Stimulated activated effector memory CD8-positive, alpha-beta T cell treated with anti-CD3 and anti-CD28 coated beads, Interleukin-12 subunit alpha, Interleukin-12 subunit beta, amount 100 ng/mL, for 72 hours (primary cell): ENCODE data around the gene AFAP1.
A peak's percentile ranks its signal among the peaks of the same experiment; 100 is the strongest.

ENCODE experiments used
- ATAC-seq: fragments of 150-1000 bp; cut with Tn5 transposase; 2 replicates; pipeline ENCODE4 v1.10.0; 2021
- DNase-seq, 2 donors: peaks; one replicate each; pipeline ENCODE4 v3.0.0; 2021 to 2022; ENCODE audit warnings: low spot score in 2 of 2
- H3K27ac Mint-ChIP-seq: one replicate; pipeline ENCODE4 v1.8.0; 2022; ENCODE audit warnings: mild to moderate bottlenecking, mixed read lengths
- H3K36me3 Mint-ChIP-seq: one replicate; pipeline ENCODE4 v1.8.0; 2022; ENCODE audit warnings: mild to moderate bottlenecking, mixed read lengths
- H3K4me1 Mint-ChIP-seq: one replicate; pipeline ENCODE4 v1.8.0; 2022; ENCODE audit warnings: mixed read lengths
- H3K4me3 Mint-ChIP-seq: one replicate; pipeline ENCODE4 v1.8.0; 2022; ENCODE audit warnings: mild to moderate bottlenecking, mixed read lengths
- H3K9me3 Mint-ChIP-seq: one replicate; pipeline ENCODE4 v1.8.0; 2022; ENCODE audit warnings: mixed read lengths

AFAP1 gene

DNA sequence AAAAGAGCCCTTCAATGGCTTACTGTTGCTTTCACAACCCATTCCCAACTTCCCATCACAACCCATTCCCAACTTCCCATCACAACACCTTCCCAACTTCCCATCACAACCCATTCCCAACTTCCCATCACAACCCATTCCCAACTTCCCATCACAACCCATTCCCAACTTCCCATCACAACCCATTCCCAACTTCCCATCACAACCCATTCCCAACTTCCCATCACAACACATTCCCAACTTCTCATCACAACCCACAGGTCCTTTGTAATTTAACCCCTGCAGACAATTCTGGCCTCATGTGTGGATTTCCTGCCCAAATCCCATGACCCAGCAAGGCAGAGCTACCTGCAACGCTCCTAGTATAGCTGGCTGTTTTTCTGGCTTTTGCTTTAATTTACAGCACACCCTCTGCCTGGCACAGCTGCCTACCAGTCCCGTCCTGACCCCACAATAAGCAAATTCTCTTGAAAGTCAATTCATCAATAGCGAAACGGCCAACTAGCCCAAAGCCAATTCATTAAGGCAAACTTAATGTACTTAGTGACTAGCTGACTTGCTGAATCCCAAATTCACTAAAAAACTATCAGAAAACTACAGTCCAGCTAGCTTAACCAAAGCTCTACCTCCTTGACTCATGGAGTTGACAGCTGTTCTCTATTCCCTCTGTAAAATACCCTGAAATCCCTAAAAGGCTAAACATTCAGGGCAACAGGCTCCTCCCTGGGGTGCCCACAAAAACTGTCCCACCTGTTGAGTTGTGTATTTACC lies 75.6 kb downstream of the AFAP1 start:
- DNase-seq (peak in 1 of 2 donors; percentile 61), ATAC-seq (peak; percentile 80)
- Mint-ChIP-seq H3K4me3 (peak overlapping the region; percentile 47), H3K27ac (peak overlapping the region; percentile 99), H3K4me1 (peaks cover 37% of the 10 kb centered on the region), H3K36me3 (peaks cover 49% of the 10 kb centered on the region), H3K9me3 (peaks cover 6% of the 10 kb centered on the region)

DNA sequence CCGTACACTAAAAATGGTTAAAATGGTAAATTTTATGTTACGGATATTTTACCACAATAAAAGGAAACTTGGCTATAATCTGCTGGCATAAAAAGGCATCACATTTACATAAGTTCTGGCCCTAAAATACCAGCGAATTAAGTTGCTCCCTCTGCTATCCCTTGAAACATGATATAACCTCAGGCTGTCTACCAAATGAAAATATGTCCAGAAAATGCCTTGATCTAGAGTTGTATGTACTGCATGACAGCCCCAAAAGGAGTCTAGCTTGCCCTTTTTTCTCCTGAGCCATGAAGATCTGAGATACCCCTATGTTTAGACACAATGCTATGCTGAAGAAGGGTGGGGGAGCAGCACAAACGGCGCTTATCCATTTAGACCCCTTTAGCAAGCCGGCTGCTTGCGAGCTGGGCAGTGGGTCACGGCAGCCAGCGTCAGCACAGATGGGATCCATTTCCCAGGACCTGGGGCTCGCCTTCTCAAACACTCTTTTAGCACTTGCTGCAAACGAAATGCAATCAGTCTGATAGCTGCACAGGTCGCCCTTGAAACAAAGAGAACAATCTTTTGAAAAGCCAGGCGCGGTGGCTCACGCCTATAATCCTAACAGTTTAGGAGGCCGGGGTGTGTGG lies 77.0 kb downstream of the AFAP1 start:
- no peak for DNase-seq

DNA sequence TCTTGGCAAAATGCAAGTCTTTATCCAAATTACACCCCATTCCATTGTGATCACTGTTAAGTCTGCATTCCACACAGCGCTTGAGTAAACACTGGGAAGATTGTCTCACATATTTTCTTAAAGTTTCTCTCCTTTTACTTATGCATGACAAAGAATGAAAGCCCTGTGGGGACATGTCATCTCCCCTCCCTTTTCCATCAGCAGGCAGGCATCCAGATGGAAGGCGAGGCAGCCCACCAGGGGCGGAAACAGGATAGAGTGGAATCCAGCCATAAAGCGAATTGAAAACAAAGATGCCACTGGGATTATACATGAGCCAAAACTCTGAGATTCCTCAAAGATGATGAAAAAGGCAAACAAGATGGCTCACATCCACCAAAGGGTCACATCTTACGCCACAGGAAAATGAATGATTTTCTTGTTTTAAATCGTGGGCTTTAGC lies 78.2 kb downstream of the AFAP1 start:
- H3K36me3 Mint-ChIP-seq = peaks cover 39% of the 10 kb centered on the region
- peaks cover 6% of the 10 kb centered on the region for H3K9me3 Mint-ChIP-seq
- no peak for DNase-seq
- no peak for ATAC-seq
- no peak overlapping the region for H3K27ac Mint-ChIP-seq
- H3K4me1 Mint-ChIP-seq = peaks cover 35% of the 10 kb centered on the region
- no peak overlapping the region for H3K4me3 Mint-ChIP-seq

More for the DNA sequence above, 77.0 kb downstream of the AFAP1 start:
- Mint-ChIP-seq H3K9me3 (peaks cover 6% of the 10 kb centered on the region), H3K4me3 (no peak overlapping the region), H3K4me1 (peaks cover 35% of the 10 kb centered on the region), H3K36me3 (peaks cover 45% of the 10 kb centered on the region), H3K27ac (peak overlapping the region; percentile 99)
- ATAC-seq = no peak

DNA sequence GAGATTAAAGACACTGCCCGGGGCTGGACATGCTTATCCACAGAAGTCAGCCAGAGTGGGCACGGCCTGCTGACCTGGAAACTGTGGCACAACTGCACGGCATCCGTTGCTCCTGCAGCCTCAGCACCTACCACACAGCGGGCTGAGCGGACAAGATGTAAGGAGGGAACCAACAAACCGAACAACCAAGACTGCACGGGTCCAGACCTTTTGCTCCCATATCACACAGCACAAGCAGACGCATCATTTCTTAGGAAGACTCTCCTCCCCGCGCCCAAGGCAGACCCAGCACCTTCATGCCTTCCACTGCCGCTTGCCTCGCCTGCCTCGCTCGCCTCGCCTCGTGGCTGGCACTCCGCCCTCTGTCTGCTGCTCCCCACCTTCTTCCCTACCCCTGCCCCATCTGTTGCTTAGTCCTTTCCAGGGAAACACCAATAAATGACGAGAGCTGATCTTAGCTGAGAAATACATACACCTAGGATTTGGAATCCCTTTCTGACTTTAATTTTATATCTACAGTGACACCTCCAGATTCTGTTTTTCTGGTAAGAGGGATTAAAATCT lies 79.0 kb downstream of the AFAP1 start:
- peaks cover 6% of the 10 kb centered on the region for H3K9me3 Mint-ChIP-seq
- DNase-seq (no peak), ATAC-seq (no peak)
- no peak overlapping the region for H3K27ac Mint-ChIP-seq
- no peak overlapping the region for H3K4me3 Mint-ChIP-seq
- H3K36me3 Mint-ChIP-seq = peaks cover 40% of the 10 kb centered on the region
- H3K4me1 Mint-ChIP-seq = peaks cover 42% of the 10 kb centered on the region

DNA sequence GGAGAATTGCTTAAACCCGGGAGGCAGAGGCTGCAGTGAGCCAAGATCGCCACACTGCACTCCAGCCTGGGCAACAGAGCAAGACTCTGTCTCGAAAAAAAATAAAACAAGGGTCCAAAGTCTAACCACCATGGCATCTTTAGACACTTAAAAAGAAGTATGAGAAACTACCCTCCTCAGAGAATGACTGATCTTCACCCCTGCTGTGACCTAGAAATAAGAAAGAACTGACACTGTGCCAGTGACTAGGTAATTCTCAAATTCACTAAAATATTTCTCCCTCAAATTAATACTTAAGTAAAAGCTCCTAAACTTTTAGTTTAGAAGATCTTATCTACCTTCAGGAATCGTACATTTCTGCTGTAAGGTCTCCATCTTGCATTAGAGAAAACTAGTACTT lies 80.3 kb downstream of the AFAP1 start:
- no peak overlapping the region for H3K27ac Mint-ChIP-seq
- peaks cover 36% of the 10 kb centered on the region for H3K36me3 Mint-ChIP-seq
- ATAC-seq = no peak
- DNase-seq = no peak
- peaks cover 6% of the 10 kb centered on the region for H3K9me3 Mint-ChIP-seq
- H3K4me1 Mint-ChIP-seq = peaks cover 54% of the 10 kb centered on the region
- no peak overlapping the region for H3K4me3 Mint-ChIP-seq

DNA sequence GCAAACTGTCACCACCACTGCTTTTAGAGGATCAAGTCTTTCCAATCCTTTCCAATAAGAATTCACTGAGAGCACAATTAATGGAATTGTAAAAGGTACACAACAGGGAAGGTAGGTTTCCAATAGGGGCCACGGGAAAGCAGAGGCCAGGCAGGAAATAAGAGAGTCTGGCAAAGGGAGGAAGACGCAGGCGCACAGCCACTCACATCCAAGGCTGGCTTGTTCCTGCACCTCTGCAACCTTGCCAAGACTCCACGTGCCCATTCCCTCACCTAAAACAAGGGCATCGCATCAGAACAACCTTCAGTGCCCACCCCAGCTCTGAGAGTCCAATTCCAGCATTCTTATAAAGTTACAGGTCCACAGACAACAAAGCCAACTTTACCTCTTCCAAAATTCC lies 81.2 kb downstream of the AFAP1 start:
- Mint-ChIP-seq H3K4me3 (no peak overlapping the region), H3K36me3 (peaks cover 36% of the 10 kb centered on the region), H3K4me1 (peaks cover 54% of the 10 kb centered on the region), H3K27ac (no peak overlapping the region), H3K9me3 (no peaks in the 10 kb centered on the region)
- DNase-seq = no peak
- no peak for ATAC-seq

DNA sequence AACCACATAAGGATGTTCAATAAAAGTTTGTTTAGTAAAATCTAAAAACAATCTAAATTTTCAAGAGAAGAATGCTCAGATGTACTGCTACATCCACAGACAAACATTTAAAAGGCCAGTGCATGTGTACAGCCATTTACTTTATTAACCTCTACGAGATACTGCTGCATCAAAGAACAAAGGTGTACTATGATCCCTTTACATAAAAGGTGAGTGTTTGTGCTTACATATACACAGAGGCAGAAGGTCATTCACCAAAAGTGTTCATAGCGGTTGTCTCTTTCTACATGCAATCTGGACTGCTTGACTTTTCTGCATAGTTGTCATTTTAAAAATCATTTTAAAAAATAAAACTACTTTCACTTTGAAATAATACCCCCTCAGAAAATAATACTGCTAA lies 81.7 kb downstream of the AFAP1 start:
- no peak overlapping the region for H3K4me3 Mint-ChIP-seq
- peaks cover 34% of the 10 kb centered on the region for H3K36me3 Mint-ChIP-seq
- no peak for DNase-seq
- no peak overlapping the region for H3K27ac Mint-ChIP-seq
- no peaks in the 10 kb centered on the region for H3K9me3 Mint-ChIP-seq
- H3K4me1 Mint-ChIP-seq = peaks cover 57% of the 10 kb centered on the region
- ATAC-seq = no peak

DNA sequence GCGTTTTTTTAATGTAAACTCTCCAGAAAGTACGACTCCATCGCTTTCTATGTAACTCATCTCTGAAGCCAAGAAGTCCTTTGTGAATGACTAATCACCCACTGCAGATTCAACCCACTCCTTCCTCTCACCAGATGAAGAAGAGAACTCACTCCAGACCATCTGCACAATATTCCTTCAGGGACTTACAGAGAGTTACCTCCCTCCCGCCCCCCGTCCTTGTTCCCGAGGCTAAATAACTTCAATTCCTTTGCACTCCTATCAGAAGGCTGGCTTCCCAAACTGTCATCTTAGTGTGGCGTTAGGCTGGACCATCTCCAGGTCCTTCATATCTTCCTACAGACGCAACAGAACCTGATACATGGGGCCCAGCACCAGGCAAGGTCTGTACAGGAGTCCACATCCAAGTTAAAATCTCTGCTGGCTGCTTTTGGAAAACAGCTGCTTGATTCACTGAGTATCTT lies 82.4 kb downstream of the AFAP1 start:
- DNase-seq = no peak
- Mint-ChIP-seq H3K4me1 (peaks cover 64% of the 10 kb centered on the region), H3K27ac (peak overlapping the region; percentile 12), H3K4me3 (peak overlapping the region; percentile 48), H3K36me3 (peaks cover 32% of the 10 kb centered on the region), H3K9me3 (no peaks in the 10 kb centered on the region)
- peak; percentile 82 for ATAC-seq

DNA sequence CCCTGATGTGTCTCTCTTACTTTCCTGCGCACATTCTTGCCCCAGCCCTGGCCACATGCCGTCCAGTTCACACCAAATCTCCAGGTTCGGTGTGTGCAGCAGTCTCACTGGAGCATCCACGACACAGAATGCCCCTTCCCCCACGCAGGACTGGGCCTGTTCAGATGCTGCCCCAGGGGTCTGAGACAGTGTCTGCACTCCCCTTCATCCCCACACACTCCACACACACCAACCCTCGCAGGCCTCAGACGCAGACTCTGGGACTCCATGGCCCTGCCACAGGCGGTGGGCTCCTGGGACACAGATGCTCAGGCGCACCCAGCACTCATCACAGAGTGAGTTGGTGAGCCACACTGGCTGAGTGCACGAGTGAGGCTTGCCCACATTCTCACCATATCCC lies 83.9 kb downstream of the AFAP1 start:
- H3K36me3 Mint-ChIP-seq = peaks cover 36% of the 10 kb centered on the region
- ATAC-seq = no peak
- H3K4me3 Mint-ChIP-seq = peak overlapping the region; percentile 45
- H3K4me1 Mint-ChIP-seq = peaks cover 69% of the 10 kb centered on the region
- no peak for DNase-seq
- peak overlapping the region; percentile 71 for H3K27ac Mint-ChIP-seq
- no peaks in the 10 kb centered on the region for H3K9me3 Mint-ChIP-seq

DNA sequence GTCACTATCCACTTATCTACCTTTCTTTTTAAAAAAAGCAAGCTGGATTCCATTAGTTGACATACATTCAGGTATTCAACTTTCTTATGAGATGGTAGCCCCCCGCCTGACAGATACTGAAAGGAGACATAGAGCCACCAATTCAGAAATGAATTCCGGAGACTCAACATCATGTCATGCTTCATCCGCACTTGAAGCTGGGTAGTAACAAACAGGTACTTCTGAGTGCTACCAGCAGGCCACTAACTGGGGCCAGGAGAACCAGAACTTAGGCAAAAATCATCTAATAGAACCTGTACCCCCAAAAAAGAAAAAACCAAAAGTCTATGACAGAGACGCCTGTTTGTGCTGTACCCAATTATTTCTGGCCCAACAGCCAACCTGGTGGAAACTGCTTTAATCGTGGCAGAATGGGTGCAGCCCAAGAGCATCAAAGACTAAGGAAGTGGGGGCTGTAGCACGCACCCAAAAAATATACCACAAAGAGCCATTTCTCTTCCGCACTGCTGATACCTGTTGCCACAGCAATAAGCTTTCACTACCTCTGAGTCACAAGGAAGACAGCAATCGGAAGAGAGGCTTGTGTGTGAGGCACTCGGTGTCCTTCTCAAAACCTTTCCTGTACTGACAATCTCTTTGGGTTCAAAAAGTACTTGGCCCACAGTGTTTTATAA lies 84.8 kb downstream of the AFAP1 start:
- DNase-seq = peak; percentile 18 to 67
- peak; percentile 95 for ATAC-seq
- Mint-ChIP-seq H3K4me3 (peak overlapping the region; percentile 45), H3K27ac (peak overlapping the region; percentile 71), H3K4me1 (peaks cover 75% of the 10 kb centered on the region), H3K36me3 (peaks cover 39% of the 10 kb centered on the region), H3K9me3 (no peaks in the 10 kb centered on the region)

DNA sequence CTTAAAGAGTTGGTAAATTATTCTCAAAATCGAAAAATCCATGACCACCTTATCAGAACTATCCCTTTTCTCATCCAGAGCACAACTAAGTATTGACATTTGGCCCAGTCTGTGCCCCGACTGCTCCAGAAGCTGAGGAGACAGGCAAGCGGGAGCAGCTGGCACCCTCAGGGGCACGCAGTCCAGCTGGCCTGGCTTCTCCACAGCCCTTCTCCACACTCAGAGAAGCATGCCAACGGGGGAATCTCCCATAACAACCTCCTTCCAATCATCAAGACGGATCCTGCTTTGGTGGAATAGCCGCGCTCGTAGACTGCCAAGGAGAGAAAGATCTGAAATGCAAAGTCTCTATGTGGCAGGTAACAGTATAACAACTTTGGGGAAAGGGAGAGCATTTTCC lies 85.4 kb downstream of the AFAP1 start:
- no peaks in the 10 kb centered on the region for H3K9me3 Mint-ChIP-seq
- no peak overlapping the region for H3K4me3 Mint-ChIP-seq
- peaks cover 75% of the 10 kb centered on the region for H3K4me1 Mint-ChIP-seq
- H3K27ac Mint-ChIP-seq = peak overlapping the region; percentile 71
- H3K36me3 Mint-ChIP-seq = peaks cover 45% of the 10 kb centered on the region
- DNase-seq (no peak), ATAC-seq (no peak)

DNA sequence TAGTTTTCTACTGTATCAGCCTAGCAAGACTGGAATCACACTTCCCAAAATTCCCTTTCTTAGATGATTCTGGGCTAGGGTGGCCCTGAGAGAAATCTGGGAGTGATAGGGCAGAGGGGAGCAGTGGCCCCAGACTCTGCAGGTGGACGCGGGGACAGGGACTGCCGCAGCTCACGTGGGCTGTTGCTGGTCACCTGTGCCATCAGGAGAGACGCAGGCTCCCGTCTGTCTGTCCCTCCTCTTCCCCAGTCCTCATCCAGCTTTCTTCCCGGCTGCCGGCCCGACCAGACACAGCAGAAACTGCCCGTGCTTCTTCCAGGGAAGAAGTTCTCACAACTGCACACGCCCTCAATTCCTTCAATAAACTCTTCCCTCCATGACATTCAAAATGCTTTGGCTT lies 86.4 kb downstream of the AFAP1 start:
- Mint-ChIP-seq H3K4me3 (no peak overlapping the region), H3K9me3 (no peaks in the 10 kb centered on the region)

DNA sequence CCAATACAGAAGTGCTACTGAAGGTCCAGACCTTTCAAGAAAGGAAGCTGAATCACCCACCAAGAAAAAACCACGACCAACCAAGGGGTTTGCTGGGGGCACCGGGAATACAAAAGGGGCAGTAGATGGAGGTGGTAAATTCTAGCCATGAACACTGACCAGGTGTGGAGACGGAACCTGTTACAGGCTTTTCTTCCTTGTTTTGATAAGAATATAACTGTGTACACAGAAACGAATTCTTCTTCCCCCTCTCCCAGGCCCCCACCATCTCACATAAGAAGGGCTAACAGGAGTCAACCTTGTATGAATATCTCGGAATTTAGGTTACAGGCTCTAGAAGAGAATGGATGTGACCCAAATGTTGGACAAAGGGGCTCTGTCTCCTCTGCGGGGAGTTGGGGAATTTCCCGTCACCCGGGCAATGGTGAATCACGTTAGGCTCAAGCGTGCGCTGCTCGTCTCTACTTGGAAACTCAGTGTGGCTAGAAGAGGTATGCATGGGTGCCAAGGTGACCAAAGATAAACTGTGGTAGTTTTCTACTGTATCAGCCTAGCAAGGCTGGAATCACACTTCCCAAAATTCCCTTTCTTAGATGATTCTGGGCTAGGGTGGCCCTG lies 87.0 kb downstream of the AFAP1 start:
- Mint-ChIP-seq H3K27ac (no peak overlapping the region), H3K4me3 (no peak overlapping the region), H3K36me3 (peaks cover 50% of the 10 kb centered on the region), H3K9me3 (no peaks in the 10 kb centered on the region), H3K4me1 (peaks cover 67% of the 10 kb centered on the region)
- DNase-seq (no peak), ATAC-seq (no peak)

More for the DNA sequence above, 86.4 kb downstream of the AFAP1 start:
- H3K27ac Mint-ChIP-seq = peak overlapping the region; percentile 71
- DNase-seq = no peak
- peaks cover 51% of the 10 kb centered on the region for H3K36me3 Mint-ChIP-seq
- ATAC-seq = no peak
- peaks cover 68% of the 10 kb centered on the region for H3K4me1 Mint-ChIP-seq

DNA sequence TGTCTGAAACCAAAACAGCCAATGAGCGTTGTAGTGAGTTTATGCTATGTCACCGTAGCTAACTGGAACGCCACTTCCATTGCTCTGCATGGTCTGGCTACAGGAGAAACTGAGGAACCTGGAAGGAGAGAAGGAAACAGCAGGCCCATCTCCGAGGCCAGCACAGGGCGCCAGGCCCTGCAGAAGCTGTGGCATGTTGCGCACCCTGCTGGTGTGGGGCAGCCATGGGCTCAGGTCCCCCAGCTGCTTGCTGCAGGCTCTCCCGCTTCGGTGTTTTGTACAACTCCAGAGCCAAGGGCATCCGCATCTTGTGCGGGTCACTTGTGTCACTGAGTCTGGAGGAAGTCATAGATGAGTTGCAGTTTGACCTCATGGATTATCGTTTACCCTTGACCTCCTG lies 89.2 kb downstream of the AFAP1 start:
- Mint-ChIP-seq H3K9me3 (no peaks in the 10 kb centered on the region), H3K4me3 (no peak overlapping the region), H3K36me3 (peaks cover 38% of the 10 kb centered on the region), H3K27ac (no peak overlapping the region), H3K4me1 (peaks cover 54% of the 10 kb centered on the region)
- ATAC-seq (no peak), DNase-seq (no peak)

DNA sequence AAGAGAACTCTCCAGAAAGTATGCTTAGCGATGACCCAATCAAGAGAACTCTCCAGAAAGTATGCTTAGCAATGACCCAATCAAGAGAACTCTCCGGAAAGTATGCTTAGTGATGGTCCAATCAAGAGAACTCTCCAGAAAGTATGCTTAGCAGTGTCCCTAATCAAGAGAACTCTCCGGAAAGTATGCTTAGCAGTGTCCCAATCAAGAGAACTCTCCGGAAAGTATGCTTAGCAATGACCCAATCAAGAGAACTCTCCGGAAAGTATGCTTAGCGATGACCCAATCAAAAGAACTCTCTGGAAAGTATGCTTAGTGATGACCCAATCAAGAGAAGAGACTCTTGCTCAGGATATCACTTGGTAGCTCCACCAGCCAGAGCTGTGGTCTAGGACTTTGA lies 92.5 kb downstream of the AFAP1 start:
- Mint-ChIP-seq H3K4me3 (no peak overlapping the region), H3K9me3 (no peaks in the 10 kb centered on the region), H3K4me1 (peaks cover 39% of the 10 kb centered on the region), H3K27ac (peak overlapping the region; percentile 12), H3K36me3 (peaks cover 42% of the 10 kb centered on the region)
- ATAC-seq (no peak), DNase-seq (no peak)
